Measurements from ENCODE around the gene ZNF770.

ZNF770 gene

GRCh38 chr15:34988027-34988902 is at the start of gene ZNF770:
Gene ZNF770, minus strand, starts transcription at chr15:34988287. Its CDS starts 4,853 bp downstream, at chr15:34983434.
- POLR2A ChIA-PET: interaction anchor here (1.0 to 3.4 kb wide), 11 partner anchors 8 to 70 kb away, joined by 3 to 75 read pairs (median 5); partner anchors contain the start of gene AQR
- peak; percentile 68; the same call in 1 of the 2 replicates for TF ChIP-seq FOXM1 (IDR thresholded peaks at IDR 0.05; ENCODE audit: borderline replicate concordance)
- no peak for TF ChIP-seq ZNF384 (IDR thresholded peaks at IDR 0.05)
- TF ChIP-seq FOXK2 (IDR thresholded peaks at IDR 0.05): no peak
- no peak for TF ChIP-seq SUZ12 (IDR thresholded peaks at IDR 0.05)
- peak; percentile 41; the same call in 1 of the 2 replicates for TF ChIP-seq L3MBTL2 (conservative IDR thresholded peaks at IDR 0.05)
- no peak for TF ChIP-seq HDGF (IDR thresholded peaks at IDR 0.05; ENCODE audit: borderline replicate concordance)
- no peak for TF ChIP-seq FOXA1 (IDR thresholded peaks at IDR 0.05)
- no peak for TF ChIP-seq CTBP1 (IDR thresholded peaks at IDR 0.05; ENCODE audit: borderline replicate concordance)
- TF ChIP-seq, protein P1, sequence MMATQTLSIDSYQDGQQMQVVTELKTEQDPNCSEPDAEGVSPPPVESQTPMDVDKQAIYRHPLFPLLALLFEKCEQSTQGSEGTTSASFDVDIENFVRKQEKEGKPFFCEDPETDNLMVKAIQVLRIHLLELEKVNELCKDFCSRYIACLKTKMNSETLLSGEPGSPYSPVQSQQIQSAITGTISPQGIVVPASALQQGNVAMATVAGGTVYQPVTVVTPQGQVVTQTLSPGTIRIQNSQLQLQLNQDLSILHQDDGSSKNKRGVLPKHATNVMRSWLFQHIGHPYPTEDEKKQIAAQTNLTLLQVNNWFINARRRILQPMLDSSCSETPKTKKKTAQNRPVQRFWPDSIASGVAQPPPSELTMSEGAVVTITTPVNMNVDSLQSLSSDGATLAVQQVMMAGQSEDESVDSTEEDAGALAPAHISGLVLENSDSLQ (IDR thresholded peaks at IDR 0.05): no peak
- CTCF ChIA-PET: no interaction called here
- peak; percentile 70 for DNase-seq (ENCODE audit: extremely low spot score)

DNA sequence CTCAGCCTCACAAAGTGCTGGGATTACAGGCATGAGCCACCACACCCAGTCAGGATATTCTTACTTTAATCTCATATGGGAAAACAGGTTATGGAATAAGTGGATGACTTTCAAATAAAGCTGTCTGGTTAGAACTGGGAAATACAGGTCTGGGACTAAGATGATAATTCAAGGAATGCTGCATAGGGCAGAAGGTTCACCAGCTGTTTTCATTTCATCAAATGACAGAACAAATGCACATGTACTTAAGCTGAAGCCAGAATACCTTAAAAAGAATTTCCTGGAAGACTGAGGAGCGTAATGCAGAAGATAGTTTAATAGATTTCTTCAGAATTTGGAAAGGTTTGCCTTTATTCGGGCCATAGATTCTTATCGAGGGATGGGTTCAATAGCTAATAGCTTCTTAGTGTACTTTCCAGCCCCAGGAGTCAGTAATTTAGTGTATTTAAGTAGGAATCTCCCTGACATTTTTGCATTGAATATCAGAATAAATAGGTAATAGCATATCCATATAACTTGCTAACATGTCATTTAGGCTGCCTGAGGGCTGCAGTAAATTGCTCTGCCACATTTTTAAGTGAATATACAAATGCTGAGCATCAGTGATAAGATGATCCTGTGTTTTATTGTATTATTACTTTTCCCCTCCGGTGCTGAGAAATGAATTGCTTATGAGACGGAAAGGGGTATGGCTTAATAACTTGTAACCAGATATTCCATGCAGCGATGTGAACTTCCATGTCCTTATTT is 40.3 kb upstream of the ZNF770 start:
- ChIA-PET CTCF (interaction anchor here (0.6 kb wide), 2 partner anchors 51 to 597 kb away, joined by 3 read pairs; no protein-coding TSS in a partner anchor), POLR2A (interaction anchor here (0.8 kb wide), 1 partner anchor 14 kb away, joined by 3 read pairs; no protein-coding TSS in a partner anchor)
- TF ChIP-seq FOXA1 (IDR thresholded peaks at IDR 0.05) (no peak), HDGF (IDR thresholded peaks at IDR 0.05; ENCODE audit: borderline replicate concordance) (no peak)
- DNase-seq (ENCODE audit: extremely low spot score): no peak

GRCh38 chr15:35023804-35024203 is 35.7 kb upstream of the ZNF770 start:
- POLR2A ChIA-PET: interaction anchor here (1.9 kb wide), 1 partner anchor 54 kb away, joined by 4 read pairs; no protein-coding TSS in a partner anchor
- DNase-seq (ENCODE audit: extremely low spot score): no peak
- no peak for TF ChIP-seq SP1 (IDR thresholded peaks at IDR 0.05)
- no peak for TF ChIP-seq L3MBTL2 (conservative IDR thresholded peaks at IDR 0.05)
- no peak for TF ChIP-seq ZNF384 (IDR thresholded peaks at IDR 0.05)
- no peak for TF ChIP-seq NFRKB (IDR thresholded peaks at IDR 0.05)
- no peak for TF ChIP-seq SUZ12 (IDR thresholded peaks at IDR 0.05)
- TF ChIP-seq HDGF (IDR thresholded peaks at IDR 0.05; ENCODE audit: borderline replicate concordance): no peak
- TF ChIP-seq, protein P1 (IDR thresholded peaks at IDR 0.05): no peak
- no peak for TF ChIP-seq CTBP1 (IDR thresholded peaks at IDR 0.05; ENCODE audit: borderline replicate concordance)
- no peak for TF ChIP-seq TARDBP (IDR thresholded peaks at IDR 0.05)
- no peak for TF ChIP-seq FOXK2 (IDR thresholded peaks at IDR 0.05)
- no peak for TF ChIP-seq FOXA1 (IDR thresholded peaks at IDR 0.05)
- no peak for TF ChIP-seq FOXM1 (IDR thresholded peaks at IDR 0.05; ENCODE audit: borderline replicate concordance)
- CTCF ChIA-PET: no interaction called here

DNA sequence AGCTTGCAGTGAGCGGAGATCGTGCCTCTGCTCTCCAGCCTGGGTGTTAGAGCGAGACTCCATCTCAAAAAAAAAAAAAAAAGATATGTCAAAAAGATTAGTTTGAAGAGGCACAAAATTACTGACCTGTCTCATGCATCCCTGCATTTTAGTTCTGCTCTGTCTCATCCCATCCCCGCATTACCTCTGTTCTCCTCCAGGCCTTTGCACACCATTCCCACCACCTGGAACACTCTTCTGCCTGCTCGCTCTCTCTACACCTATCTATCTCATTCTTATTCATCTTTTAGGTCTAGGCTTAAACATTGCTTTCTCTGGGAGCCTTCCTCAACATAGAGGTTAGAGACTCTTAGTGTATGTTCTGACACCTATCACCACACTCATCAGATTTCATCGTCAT is 32.9 kb upstream of the ZNF770 start:
- ChIA-PET CTCF (no interaction called here), POLR2A (no interaction called here)
- no peak for DNase-seq (ENCODE audit: extremely low spot score)
- no peak for TF ChIP-seq FOXM1 (IDR thresholded peaks at IDR 0.05; ENCODE audit: borderline replicate concordance)
- no peak for TF ChIP-seq SUZ12 (IDR thresholded peaks at IDR 0.05)
- no peak for TF ChIP-seq CTBP1 (IDR thresholded peaks at IDR 0.05; ENCODE audit: borderline replicate concordance)
- TF ChIP-seq ZNF384 (IDR thresholded peaks at IDR 0.05): no peak
- no peak for TF ChIP-seq NFRKB (IDR thresholded peaks at IDR 0.05)
- TF ChIP-seq FOXA1 (IDR thresholded peaks at IDR 0.05): no peak
- no peak for TF ChIP-seq ARNT (IDR thresholded peaks at IDR 0.05)

- CTCF ChIA-PET: interaction anchor here (0.5 to 1.0 kb wide), 3 partner anchors 15 to 820 kb away, joined by 3 to 4 read pairs (median 3); no protein-coding TSS in a partner anchor
- DNase-seq (ENCODE audit: extremely low spot score): no peak
- TF ChIP-seq ELF4 (IDR thresholded peaks at IDR 0.05) (no peak), ARNT (IDR thresholded peaks at IDR 0.05) (no peak), ZNF384 (IDR thresholded peaks at IDR 0.05) (no peak), FOXM1 (IDR thresholded peaks at IDR 0.05; ENCODE audit: borderline replicate concordance) (no peak), FOXA1 (IDR thresholded peaks at IDR 0.05) (no peak), HDGF (IDR thresholded peaks at IDR 0.05; ENCODE audit: borderline replicate concordance) (no peak), L3MBTL2 (conservative IDR thresholded peaks at IDR 0.05) (no peak), LEF1 (IDR thresholded peaks at IDR 0.05; ENCODE audit: borderline replicate concordance) (no peak), NFRKB (IDR thresholded peaks at IDR 0.05) (no peak), FOXK2 (IDR thresholded peaks at IDR 0.05) (no peak), SUZ12 (IDR thresholded peaks at IDR 0.05) (no peak), SP1 (IDR thresholded peaks at IDR 0.05) (no peak), TARDBP (IDR thresholded peaks at IDR 0.05) (no peak)
- POLR2A ChIA-PET: interaction anchor here (1.6 to 2.5 kb wide), 2 partner anchors 31 to 50 kb away, joined by 5 to 11 read pairs; partner anchors contain the start of genes AQR and ZNF770
Measured at GRCh38 chr15:35019404-35020327, 31.6 kb upstream of the ZNF770 start.

DNA sequence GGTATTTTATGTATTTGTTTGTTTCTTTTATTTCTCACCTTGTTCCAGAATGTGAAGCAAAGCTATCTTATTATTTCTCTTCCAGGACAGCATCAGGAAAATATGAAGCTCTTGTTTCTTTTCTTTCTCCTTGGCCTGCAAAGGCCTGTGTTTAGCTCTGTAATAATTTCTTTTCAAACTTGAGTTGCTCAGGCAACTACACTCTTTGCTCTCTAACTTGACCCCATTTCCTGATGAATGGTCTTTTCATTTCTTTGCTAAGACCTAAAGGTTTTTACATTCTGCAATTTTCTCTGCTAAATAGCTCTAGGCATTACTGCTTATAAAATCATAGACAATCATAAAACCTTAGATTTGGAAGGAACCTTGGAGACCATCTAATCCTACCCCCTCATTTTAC is 26.2 kb upstream of the ZNF770 start:
- CTCF ChIA-PET: no interaction called here
- no peak for DNase-seq (ENCODE audit: extremely low spot score)

More for the DNA sequence above, 26.2 kb upstream of the ZNF770 start:
- no peak for TF ChIP-seq TARDBP (IDR thresholded peaks at IDR 0.05)
- POLR2A ChIA-PET: interaction anchor here (0.5 kb wide), 1 partner anchor 14 kb away, joined by 3 read pairs; no protein-coding TSS in a partner anchor
